Upper lobe of left lung (tissue), 6 donors: ENCODE measurements around the gene TNFSF12. TPM values are rescaled to one million over a fixed set of nuclear protein-coding genes. Genes with fewer than 3 reads are reported as not detected.
A peak's percentile ranks its signal among the peaks of the same experiment; 100 is the strongest.

Experiments
- ATAC-seq, 2 donors: fragments of 200-7000 bp; cut with Tn5 transposase; one replicate each; pipeline ENCODE4 v1.9.1; 2022; ENCODE audit warnings: mild to moderate bottlenecking in 2 of 2, moderate library complexity in 2 of 2; ENCODE audit not compliant: low FRiP score in 2 of 2
- DNase-seq, 2 donors: peaks; one replicate each; pipeline ENCODE4 v3.0.0-alpha.2; 2019 to 2020
- H3K27ac ChIP-seq, 4 donors: fragments of 200-600 bp; sonication (generic); one replicate each; pipeline ENCODE4 v1.5.1; 2016 to 2019
- H3K27me3 ChIP-seq, 4 donors: fragments of 200-600 bp; sonication (generic); one replicate each; pipeline ENCODE4 v1.5.1; 2017 to 2019
- H3K36me3 ChIP-seq, 4 donors: fragments of 200-600 bp; sonication (generic); one replicate each; pipeline ENCODE4 v1.5.1; 2016 to 2019
- H3K4me1 ChIP-seq, 4 donors: fragments of 200-600 bp; sonication (generic); one replicate each; pipeline ENCODE4 v1.5.1; 2018 to 2019
- H3K4me3 ChIP-seq, 4 donors: fragments of 200-600 bp; sonication (generic); one replicate each; pipeline ENCODE4 v1.5.1; 2017 to 2019; ENCODE audit warnings: mild to moderate bottlenecking in 2 of 4, moderate library complexity in 1 of 4
- H3K9me3 ChIP-seq, 4 donors: fragments of 200-600 bp; sonication (generic); one replicate each; pipeline ENCODE4 v1.5.1; 2018 to 2019
- CTCF ChIP-seq, 6 experiments: fragments of 450-650 bp in 4 of 6; fragments of 200-600 bp in 2 of 6; sonication (generic) in 2 of 6; IDR thresholded peaks; one replicate each; pipeline ENCODE4 v1.5.1; 2016 to 2019; ENCODE audit warnings: antibody characterized with exemption in 6 of 6
- EP300 ChIP-seq, 4 donors: sonication (generic); formaldehyde crosslinking; IDR thresholded peaks; one replicate each; pipeline ENCODE4 v1.5.1; 2017; ENCODE audit warnings: antibody characterized with exemption in 4 of 4, control low read depth in 2 of 4
- POLR2A ChIP-seq, 4 donors: fragments of 450-650 bp; IDR thresholded peaks; one replicate each; pipeline ENCODE4 v1.5.1; 2016 to 2017; ENCODE audit warnings: antibody characterized with exemption in 4 of 4, mild to moderate bottlenecking in 2 of 4
- POLR2AphosphoS5 ChIP-seq, 2 donors: sonication (generic); formaldehyde crosslinking; IDR thresholded peaks; one replicate each; pipeline ENCODE4 v1.5.1; 2017; ENCODE audit warnings: antibody characterized with exemption in 2 of 2
- WGBS, 2 donors: methylation state at CpG; one replicate each; pipeline ENCODE4 v1.1.5; 2017 to 2018; 5-methylcytosine and 5-hydroxymethylcytosine counted together
- total RNA-seq, 6 donors: library from RNA; depleted of rRNA in 4 of 6; stranded (reverse); fragments of >200 nt in 4 of 6; gene quantifications; one replicate each; pipeline versions ENCODE4 v1.1.0 to v1.2.1, GENCODE V29; 2016 to 2021
- donor health status: DM: no; HTN: no; CAD: no; lungs with moderate emphysema.
- donor health status: DM: no; HTN: yes; CAD: no; lungs with severe emphysema.

Gene TNFSF12
- total RNA-seq, 6 donors from 2014 or later, result 32.3 to 158 (median 73.2) TPM

- Histone ChIP-seq H3K9me3 (no peaks in the 10 kb centered on the region), H3K4me1 (peaks cover 59 to 86% (median 71%) of the 10 kb centered on the region in 4 donors), H3K4me3 (peak overlapping the region in 1 of 4 donors; percentile 83), H3K27ac (peak overlapping the region in 3 of 4 donors; percentile 94 to 96 (median 95)), H3K36me3 (peaks cover 44 to 55% (median 49%) of the 10 kb centered on the region in 4 donors), H3K27me3 (no peaks in the 10 kb centered on the region)
- TF ChIP-seq POLR2AphosphoS5 (IDR thresholded peaks at IDR 0.05) (no peak), CTCF (IDR thresholded peaks at IDR 0.05) (no peak), POLR2A (IDR thresholded peaks at IDR 0.05) (no peak), EP300 (IDR thresholded peaks at IDR 0.05) (no peak)
- 86 to 87% methylated on average over 17 of the region's 17 CpGs for WGBS, 2 donors
- DNase-seq (no peak), ATAC-seq (no peak)
These were observed 28.7 kb downstream of the TNFSF12 start for GRCh38 chr17:7577327-7578199.

DNA sequence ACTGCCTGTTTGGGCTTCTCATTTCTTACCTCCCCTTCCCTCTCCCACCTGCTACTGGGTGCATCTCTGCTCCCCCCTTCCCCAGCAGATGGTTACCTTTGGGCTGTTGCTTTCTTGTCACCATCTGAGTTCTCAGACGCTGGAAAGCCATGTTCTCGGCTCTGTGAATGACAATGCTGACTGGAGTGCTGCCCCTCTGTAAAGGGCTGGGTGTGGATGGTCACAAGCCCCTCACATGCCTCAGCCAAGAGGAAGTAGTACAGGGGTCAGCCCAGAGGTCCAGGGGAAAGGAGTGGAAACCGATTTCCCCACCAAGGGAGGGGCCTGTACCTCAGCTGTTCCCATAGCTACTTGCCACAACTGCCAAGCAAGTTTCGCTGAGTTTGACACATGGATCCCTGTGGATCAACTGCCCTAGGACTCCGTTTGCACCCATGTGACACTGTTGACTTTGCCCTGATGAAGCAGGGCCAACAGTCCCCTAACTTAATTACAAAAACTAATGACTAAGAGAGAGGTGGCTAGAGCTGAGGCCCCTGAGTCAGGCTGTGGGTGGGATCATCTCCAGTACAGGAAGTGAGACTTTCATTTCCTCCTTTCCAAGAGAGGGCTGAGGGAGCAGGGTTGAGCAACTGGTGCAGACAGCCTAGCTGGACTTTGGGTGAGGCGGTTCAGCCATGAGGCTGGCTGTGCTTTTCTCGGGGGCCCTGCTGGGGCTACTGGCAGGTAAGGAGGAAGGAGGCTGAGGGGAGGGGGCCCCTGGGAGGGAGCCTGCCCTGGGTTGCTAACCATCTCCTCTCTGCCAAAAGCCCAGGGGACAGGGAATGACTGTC, 30.4 kb downstream of the TNFSF12 start, which contains the start of gene CD68:
CD68 (plus strand) TSS at position 638 of the 833 bp plus-strand sequence; CDS start at position 678, 40 bp downstream.
- peak within 1 kb of the TSS; percentile 3 to 83 (median 54) for H3K4me3 ChIP-seq
- 16 to 19% methylated on average over 5 to 7 of the region's 7 CpGs for WGBS, 2 donors
- H3K27me3 ChIP-seq, result no peaks in the 10 kb centered on the region
- no peaks in the 10 kb centered on the region for H3K9me3 ChIP-seq
- ATAC-seq (peak; percentile 70 to 75), DNase-seq (peak in 1 of 2 donors; percentile 90)
- H3K27ac ChIP-seq, result peak within 1 kb of the TSS; percentile 92 to 96 (median 94)
- H3K4me1 ChIP-seq, result peaks cover 63 to 90% (median 77%) of the 10 kb centered on the region in 4 donors
- H3K36me3 ChIP-seq, result peaks cover 42 to 50% (median 46%) of the 10 kb centered on the region in 4 donors
- TF ChIP-seq POLR2AphosphoS5 (IDR thresholded peaks at IDR 0.05) (peak; percentile 78 to 85), POLR2A (IDR thresholded peaks at IDR 0.05) (peak in 3 of 4 donors; percentile 42 to 88 (median 49)), EP300 (IDR thresholded peaks at IDR 0.05) (peak in 2 of 4 donors; percentile 48 to 86), CTCF (IDR thresholded peaks at IDR 0.05) (no peak)

DNA sequence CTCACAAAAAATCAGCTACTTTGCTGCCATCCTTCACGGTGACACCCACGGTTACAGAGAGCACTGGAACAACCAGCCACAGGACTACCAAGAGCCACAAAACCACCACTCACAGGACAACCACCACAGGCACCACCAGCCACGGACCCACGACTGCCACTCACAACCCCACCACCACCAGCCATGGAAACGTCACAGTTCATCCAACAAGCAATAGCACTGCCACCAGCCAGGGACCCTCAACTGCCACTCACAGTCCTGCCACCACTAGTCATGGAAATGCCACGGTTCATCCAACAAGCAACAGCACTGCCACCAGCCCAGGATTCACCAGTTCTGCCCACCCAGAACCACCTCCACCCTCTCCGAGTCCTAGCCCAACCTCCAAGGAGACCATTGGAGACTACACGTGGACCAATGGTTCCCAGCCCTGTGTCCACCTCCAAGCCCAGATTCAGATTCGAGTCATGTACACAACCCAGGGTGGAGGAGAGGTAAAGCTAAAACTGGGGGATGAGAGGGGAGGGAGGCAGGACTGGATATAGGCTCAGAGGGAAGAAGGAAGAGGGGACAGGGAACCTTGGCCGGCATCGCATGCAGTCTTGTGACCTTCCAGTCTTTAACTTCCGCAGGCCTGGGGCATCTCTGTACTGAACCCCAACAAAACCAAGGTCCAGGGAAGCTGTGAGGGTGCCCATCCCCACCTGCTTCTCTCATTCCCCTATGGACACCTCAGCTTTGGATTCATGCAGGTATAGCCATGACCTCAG, 31.2 kb downstream of the TNFSF12 start:
- Histone ChIP-seq H3K4me1 (peaks cover 63 to 90% (median 77%) of the 10 kb centered on the region in 4 donors), H3K27ac (peak overlapping the region; percentile 92 to 96 (median 94)), H3K9me3 (no peaks in the 10 kb centered on the region), H3K4me3 (peak overlapping the region; percentile 3 to 83 (median 54)), H3K36me3 (peaks cover 34 to 42% (median 38%) of the 10 kb centered on the region in 4 donors), H3K27me3 (no peaks in the 10 kb centered on the region)
- no peak for TF ChIP-seq POLR2AphosphoS5 (IDR thresholded peaks at IDR 0.05)
- TF ChIP-seq EP300 (IDR thresholded peaks at IDR 0.05), result no peak
- TF ChIP-seq POLR2A (IDR thresholded peaks at IDR 0.05), result peak in 1 of 4 donors; percentile 20
- ATAC-seq (no peak), DNase-seq (peak in 1 of 2 donors; percentile 31)
- WGBS, 2 donors, result 56 to 69% methylated on average over 11 to 12 of the region's 12 CpGs

GRCh38 chr17:7580604-7581575, 32.0 kb downstream of the TNFSF12 start:
- H3K4me1 ChIP-seq, result peaks cover 60 to 86% (median 73%) of the 10 kb centered on the region in 4 donors
- peak overlapping the region in 3 of 4 donors; percentile 53 to 83 (median 55) for H3K4me3 ChIP-seq
- 79% methylated on average over 23 of the region's 23 CpGs for WGBS, 2 donors
- no peaks in the 10 kb centered on the region for H3K9me3 ChIP-seq
- DNase-seq, result no peak
- H3K36me3 ChIP-seq, result peaks cover 27 to 33% (median 29%) of the 10 kb centered on the region in 4 donors
- no peaks in the 10 kb centered on the region for H3K27me3 ChIP-seq
- ATAC-seq, result no peak
- no peak for TF ChIP-seq CTCF (IDR thresholded peaks at IDR 0.05)
- TF ChIP-seq POLR2AphosphoS5 (IDR thresholded peaks at IDR 0.05), result no peak
- TF ChIP-seq POLR2A (IDR thresholded peaks at IDR 0.05), result no peak
- no peak for TF ChIP-seq EP300 (IDR thresholded peaks at IDR 0.05)
- peak overlapping the region; percentile 92 to 96 (median 94) for H3K27ac ChIP-seq
